ENCODE measurements around the gene NRXN2.

The NRXN2 gene

GRCh38 chr11:64746486-64746885, 23.5 kb upstream of the NRXN2 start:
- WGBS = 88% methylated on average over 8 of the region's 10 CpGs
- H2AK5ac ChIP-seq (ENCODE audit: low read length, severe bottlenecking) = no peak overlapping the region

GRCh38 chr11:64745521-64746328, 22.7 kb upstream of the NRXN2 start:
- Histone ChIP-seq H3K9me3 (ENCODE audit: control insufficient read depth, low read length) (no peaks in the 10 kb centered on the region), H3K23ac (ENCODE audit: low read length in 2 of 2) (peak overlapping the region in 1 of 2 experiments; percentile 48), H4K8ac (ENCODE audit: low read length) (peak overlapping the region; percentile 53), H2BK15ac (ENCODE audit: low read depth, poor library complexity, severe bottlenecking) (peak overlapping the region; percentile 93), H2BK5ac (ENCODE audit: low read depth, low read length, poor library complexity, severe bottlenecking) (no peak overlapping the region), H3K4me2 (ENCODE audit: low read length, poor library complexity, severe bottlenecking) (peak overlapping the region; percentile 77), H3K18ac (ENCODE audit: low read depth in 1 of 2, low read length in 2 of 2) (peak overlapping the region in 1 of 2 experiments; percentile 28), H3K4me1 (ENCODE audit: control insufficient read depth, insufficient read depth, low read depth, low read length) (peaks cover 43% of the 10 kb centered on the region), H3K4ac (ENCODE audit: low read depth in 1 of 2, low read length in 2 of 2) (no peak overlapping the region), H2BK12ac (ENCODE audit: low read length in 2 of 2) (peak overlapping the region in 1 of 2 experiments; percentile 33), H3K27me3 (ENCODE audit: control insufficient read depth in 1 of 2, insufficient read depth in 1 of 2, low read length in 2 of 2) (peaks cover 49 to 50% of the 10 kb centered on the region in 2 experiments), H3K14ac (ENCODE audit: low read length in 2 of 2) (peak overlapping the region in 1 of 2 experiments; percentile 36), H3K4me3 (ENCODE audit: insufficient read depth in 1 of 2, low read depth in 1 of 2, low read length in 2 of 2) (peak overlapping the region in 1 of 2 experiments; percentile 37), H3K9ac (ENCODE audit: low read length) (no peak overlapping the region), H3K36me3 (ENCODE audit: control insufficient read depth in 1 of 2, insufficient read depth in 2 of 2, low read depth in 1 of 2, low read length in 2 of 2) (peaks cover 0 to 3% of the 10 kb centered on the region in 2 experiments), H4K91ac (ENCODE audit: low read length) (no peak overlapping the region), H3K27ac (ENCODE audit: low read length, poor library complexity, severe bottlenecking) (no peak overlapping the region), H2BK120ac (ENCODE audit: low read depth, low read length) (no peak overlapping the region), H2AK5ac (ENCODE audit: low read length, severe bottlenecking) (no peak overlapping the region), H3K79me1 (replicated peaks; ENCODE audit: low read length, poor library complexity, severe bottlenecking) (no peaks in the 10 kb centered on the region), H2AFZ (ENCODE audit: low read depth, low read length) (no peak overlapping the region)
- 3% methylated on average over 40 of the region's 52 CpGs for WGBS
- DNase-seq = peak; percentile 61

More at GRCh38 chr11:64746486-64746885, 23.5 kb upstream of the NRXN2 start:
- H4K91ac ChIP-seq (ENCODE audit: low read length) = peak overlapping the region; percentile 7
- no peak overlapping the region for H3K4me3 ChIP-seq (ENCODE audit: insufficient read depth in 1 of 2, low read depth in 1 of 2, low read length in 2 of 2)
- H3K23ac ChIP-seq (ENCODE audit: low read length in 2 of 2) = no peak overlapping the region
- no peak overlapping the region for H3K4ac ChIP-seq (ENCODE audit: low read depth in 1 of 2, low read length in 2 of 2)
- no peak overlapping the region for H2AFZ ChIP-seq (ENCODE audit: low read depth, low read length)
- no peak overlapping the region for H3K14ac ChIP-seq (ENCODE audit: low read length in 2 of 2)
- H2BK12ac ChIP-seq (ENCODE audit: low read length in 2 of 2) = no peak overlapping the region
- H3K79me1 ChIP-seq (replicated peaks; ENCODE audit: low read length, poor library complexity, severe bottlenecking) = no peaks in the 10 kb centered on the region
- H2BK120ac ChIP-seq (ENCODE audit: low read depth, low read length) = no peak overlapping the region
- H3K4me2 ChIP-seq (ENCODE audit: low read length, poor library complexity, severe bottlenecking) = no peak overlapping the region
- peaks cover 0 to 3% of the 10 kb centered on the region in 2 experiments for H3K36me3 ChIP-seq (ENCODE audit: control insufficient read depth in 1 of 2, insufficient read depth in 2 of 2, low read depth in 1 of 2, low read length in 2 of 2)
- no peak overlapping the region for H3K9ac ChIP-seq (ENCODE audit: low read length)
- no peak for DNase-seq
- no peak overlapping the region for H2BK15ac ChIP-seq (ENCODE audit: low read depth, poor library complexity, severe bottlenecking)
- no peak overlapping the region for H3K18ac ChIP-seq (ENCODE audit: low read depth in 1 of 2, low read length in 2 of 2)
- H4K8ac ChIP-seq (ENCODE audit: low read length) = no peak overlapping the region
- H3K27ac ChIP-seq (ENCODE audit: low read length, poor library complexity, severe bottlenecking) = no peak overlapping the region
- peaks cover 43% of the 10 kb centered on the region for H3K4me1 ChIP-seq (ENCODE audit: control insufficient read depth, insufficient read depth, low read depth, low read length)
- H3K9me3 ChIP-seq (ENCODE audit: control insufficient read depth, low read length) = no peaks in the 10 kb centered on the region
- H2BK5ac ChIP-seq (ENCODE audit: low read depth, low read length, poor library complexity, severe bottlenecking) = no peak overlapping the region
- H3K27me3 ChIP-seq (ENCODE audit: control insufficient read depth in 1 of 2, insufficient read depth in 1 of 2, low read length in 2 of 2) = peaks cover 42% of the 10 kb centered on the region in 2 experiments

GRCh38 chr11:64745189-64745520, 22.2 kb upstream of the NRXN2 start:
- Histone ChIP-seq H2BK5ac (ENCODE audit: low read depth, low read length, poor library complexity, severe bottlenecking) (no peak overlapping the region), H2BK15ac (ENCODE audit: low read depth, poor library complexity, severe bottlenecking) (peak overlapping the region; percentile 93), H3K4me3 (ENCODE audit: insufficient read depth in 1 of 2, low read depth in 1 of 2, low read length in 2 of 2) (peak overlapping the region in 1 of 2 experiments; percentile 39), H2AK5ac (ENCODE audit: low read length, severe bottlenecking) (no peak overlapping the region), H3K9me3 (ENCODE audit: control insufficient read depth, low read length) (no peaks in the 10 kb centered on the region), H3K27ac (ENCODE audit: low read length, poor library complexity, severe bottlenecking) (no peak overlapping the region), H3K23ac (ENCODE audit: low read length in 2 of 2) (peak overlapping the region in 1 of 2 experiments; percentile 48), H2BK12ac (ENCODE audit: low read length in 2 of 2) (peak overlapping the region in 1 of 2 experiments; percentile 33), H2BK120ac (ENCODE audit: low read depth, low read length) (no peak overlapping the region), H3K27me3 (ENCODE audit: control insufficient read depth in 1 of 2, insufficient read depth in 1 of 2, low read length in 2 of 2) (peaks cover 55% of the 10 kb centered on the region in 2 experiments), H3K4me1 (ENCODE audit: control insufficient read depth, insufficient read depth, low read depth, low read length) (peaks cover 43% of the 10 kb centered on the region), H4K8ac (ENCODE audit: low read length) (peak overlapping the region; percentile 53), H3K4me2 (ENCODE audit: low read length, poor library complexity, severe bottlenecking) (peak overlapping the region; percentile 77), H3K14ac (ENCODE audit: low read length in 2 of 2) (no peak overlapping the region), H3K36me3 (ENCODE audit: control insufficient read depth in 1 of 2, insufficient read depth in 2 of 2, low read depth in 1 of 2, low read length in 2 of 2) (peaks cover 0 to under 1% of the 10 kb centered on the region in 2 experiments), H3K9ac (ENCODE audit: low read length) (no peak overlapping the region), H3K4ac (ENCODE audit: low read depth in 1 of 2, low read length in 2 of 2) (no peak overlapping the region), H2AFZ (ENCODE audit: low read depth, low read length) (no peak overlapping the region), H3K79me1 (replicated peaks; ENCODE audit: low read length, poor library complexity, severe bottlenecking) (no peaks in the 10 kb centered on the region), H3K18ac (ENCODE audit: low read depth in 1 of 2, low read length in 2 of 2) (peak overlapping the region in 1 of 2 experiments; percentile 28), H4K91ac (ENCODE audit: low read length) (no peak overlapping the region)
- no peak for DNase-seq
- 5% methylated on average over 20 of the region's 20 CpGs for WGBS

GRCh38 chr11:64744544-64745188, 21.7 kb upstream of the NRXN2 start:
- Histone ChIP-seq H3K27me3 (ENCODE audit: control insufficient read depth in 1 of 2, insufficient read depth in 1 of 2, low read length in 2 of 2) (peaks cover 60% of the 10 kb centered on the region in 2 experiments), H3K14ac (ENCODE audit: low read length in 2 of 2) (no peak overlapping the region), H4K91ac (ENCODE audit: low read length) (no peak overlapping the region), H4K8ac (ENCODE audit: low read length) (no peak overlapping the region), H2AFZ (ENCODE audit: low read depth, low read length) (no peak overlapping the region), H2AK5ac (ENCODE audit: low read length, severe bottlenecking) (no peak overlapping the region), H3K36me3 (ENCODE audit: control insufficient read depth in 1 of 2, insufficient read depth in 2 of 2, low read depth in 1 of 2, low read length in 2 of 2) (no peaks in the 10 kb centered on the region), H3K79me1 (replicated peaks; ENCODE audit: low read length, poor library complexity, severe bottlenecking) (no peaks in the 10 kb centered on the region), H3K9ac (ENCODE audit: low read length) (no peak overlapping the region), H3K4me2 (ENCODE audit: low read length, poor library complexity, severe bottlenecking) (peak overlapping the region; percentile 77), H3K27ac (ENCODE audit: low read length, poor library complexity, severe bottlenecking) (no peak overlapping the region), H3K9me3 (ENCODE audit: control insufficient read depth, low read length) (no peaks in the 10 kb centered on the region), H3K23ac (ENCODE audit: low read length in 2 of 2) (no peak overlapping the region), H3K4me3 (ENCODE audit: insufficient read depth in 1 of 2, low read depth in 1 of 2, low read length in 2 of 2) (peak overlapping the region in 1 of 2 experiments; percentile 39), H2BK12ac (ENCODE audit: low read length in 2 of 2) (no peak overlapping the region), H3K18ac (ENCODE audit: low read depth in 1 of 2, low read length in 2 of 2) (no peak overlapping the region), H3K4me1 (ENCODE audit: control insufficient read depth, insufficient read depth, low read depth, low read length) (peaks cover 43% of the 10 kb centered on the region), H3K4ac (ENCODE audit: low read depth in 1 of 2, low read length in 2 of 2) (no peak overlapping the region), H2BK120ac (ENCODE audit: low read depth, low read length) (peak overlapping the region; percentile 55), H2BK5ac (ENCODE audit: low read depth, low read length, poor library complexity, severe bottlenecking) (no peak overlapping the region), H2BK15ac (ENCODE audit: low read depth, poor library complexity, severe bottlenecking) (peak overlapping the region; percentile 67)
- DNase-seq = no peak
- 3% methylated on average over 31 of the region's 89 CpGs for WGBS

Measured in mesenchymal stem cell (in vitro differentiated cells and primary cell).